Endothelial cell of umbilical vein (primary cell): ENCODE results near the gene C2. TPM values are rescaled to one million over a fixed set of nuclear protein-coding genes. Genes with fewer than 3 reads are reported as not detected.

ENCODE experiments used
- BruUV-seq: library from RNA; stranded (reverse); fragments of 400-500 nt; replicated peaks from 2 replicates; lab custom pipeline; 2021; lab: Mats Ljungman, UMichigan
- CTCF ChIA-PET: fragments of 300-600, 350-600 bp; sonication (Branson Sonifier 250); formaldehyde crosslinking; loops from one replicate; lab custom pipeline; 2021; ENCODE audit warnings: antibody characterized with exemption, inconsistent platforms; lab: Charles Lee
- POLR2A ChIA-PET: fragments of 300-600, 350-600 bp; sonication (Branson Sonifier 250); formaldehyde crosslinking; loops from one replicate; lab custom pipeline; 2021; ENCODE audit warnings: antibody characterized with exemption, inconsistent platforms; lab: Charles Lee
- DNase-seq: peaks from one replicate; pipeline ENCODE4 v3.0.0-alpha.2; 2011; ENCODE audit warnings: low read depth, low spot score
- FAIRE-seq: peaks from 2 replicates; lab custom pipeline; 2011; peaks lifted over from hg19 to GRCh38; lab: Jason Lieb, UNC
- H2AFZ ChIP-seq: 2 replicates; pipeline ENCODE4 v1.6.0; 2012; ENCODE audit warnings: low read depth, low read length, control low read depth, inconsistent platforms
- H3K27ac ChIP-seq: 2 replicates; pipeline ENCODE4 v1.5.1; 2011; ENCODE audit warnings: low read depth, mild to moderate bottlenecking, control low read depth, low read length, moderate library complexity; ENCODE audit not compliant: insufficient read depth
- H3K27me3 ChIP-seq, 2 experiments: 2 replicates each; pipeline versions ENCODE4 v1.6.0 to v1.6.1; 2011; ENCODE audit warnings: low read length in 2 of 2, mixed read lengths in 1 of 2; ENCODE audit not compliant: control insufficient read depth in 2 of 2, insufficient read depth in 2 of 2
- H3K36me3 ChIP-seq, 2 experiments: 2 replicates in 1 of 2; 3 replicates in 1 of 2; pipeline ENCODE4 v1.5.1; 2011; ENCODE audit warnings: low read length in 2 of 2, mild to moderate bottlenecking in 1 of 2, moderate library complexity in 1 of 2; ENCODE audit not compliant: control insufficient read depth in 2 of 2, insufficient read depth in 2 of 2; ENCODE audit errors: extremely low read depth in 1 of 2
- H3K4me1 ChIP-seq: 3 replicates; pipeline ENCODE4 v1.5.1; 2011; ENCODE audit warnings: mild to moderate bottlenecking, low read length; ENCODE audit not compliant: control insufficient read depth, insufficient read depth; ENCODE audit errors: extremely low read depth
- H3K4me2 ChIP-seq: 2 replicates; pipeline ENCODE4 v1.6.1; 2011; ENCODE audit warnings: low read length, control low read depth, mixed read lengths; ENCODE audit not compliant: insufficient read depth
- H3K4me3 ChIP-seq, 3 experiments: fragments of 200-600 bp in 1 of 3; sonication (generic), shearing (Covaris generic) in 1 of 3; replicated peaks in 1 of 3; 2 replicates each; pipeline ENCODE4 v1.5.1; 2011 to 2016; ENCODE audit warnings: control low read depth in 3 of 3, low read length in 3 of 3, mild to moderate bottlenecking in 2 of 3, inconsistent platforms in 1 of 3, low read depth in 1 of 3, moderate library complexity in 1 of 3; ENCODE audit not compliant: insufficient read depth in 1 of 3
- H3K79me2 ChIP-seq: 2 replicates; pipeline ENCODE4 v1.6.0; 2012; ENCODE audit warnings: low read length, inconsistent platforms; ENCODE audit not compliant: control insufficient read depth, insufficient read depth
- H3K9ac ChIP-seq: replicated peaks from 2 replicates; pipeline ENCODE3; 2011; ENCODE audit warnings: low read length, control low read depth; ENCODE audit not compliant: insufficient read depth; ENCODE audit errors: extremely low read depth
- H3K9me1 ChIP-seq: replicated peaks from 3 replicates; pipeline ENCODE4 v1.6.0; 2011; ENCODE audit warnings: mild to moderate bottlenecking, low read length; ENCODE audit not compliant: control insufficient read depth, insufficient read depth; ENCODE audit errors: extremely low read depth
- H3K9me3 ChIP-seq: replicated peaks from 2 replicates; pipeline ENCODE4 v1.5.1; 2012; ENCODE audit warnings: low read length, inconsistent platforms; ENCODE audit not compliant: control insufficient read depth, insufficient read depth
- H4K20me1 ChIP-seq: replicated peaks from 2 replicates; pipeline ENCODE3; 2011; ENCODE audit warnings: mild to moderate bottlenecking, low read length; ENCODE audit not compliant: control insufficient read depth, insufficient read depth; ENCODE audit errors: extremely low read depth
- EZH2 ChIP-seq: IDR thresholded peaks from 2 replicates; pipeline ENCODE4 v1.6.1; 2012; ENCODE audit warnings: borderline replicate concordance, low read depth, mild to moderate bottlenecking, moderate library complexity, low read length, inconsistent platforms; ENCODE audit not compliant: severe bottlenecking
- FOS ChIP-seq: IDR thresholded peaks from 2 replicates; pipeline ENCODE4 v1.6.1; 2011; ENCODE audit warnings: mild to moderate bottlenecking, low read length, moderate library complexity, borderline replicate concordance; ENCODE audit not compliant: insufficient read depth
- GATA2 ChIP-seq: IDR thresholded peaks from 2 replicates; pipeline ENCODE4 v1.7.0; 2011; ENCODE audit warnings: low read depth, mild to moderate bottlenecking, moderate library complexity, mixed read lengths, low read length; ENCODE audit not compliant: insufficient read length, insufficient read depth
- JUN ChIP-seq: IDR thresholded peaks from 2 replicates; pipeline ENCODE4 v1.6.1; 2011; ENCODE audit warnings: borderline replicate concordance, low read depth; ENCODE audit not compliant: insufficient read length, insufficient read depth
- MYC ChIP-seq: IDR thresholded peaks from one replicate; pipeline ENCODE4 v1.6.1; 2011; ENCODE audit warnings: mild to moderate bottlenecking, low read depth, low read length
- POLR2A ChIP-seq: IDR thresholded peaks from 2 replicates; pipeline ENCODE4 v1.6.1; 2012; ENCODE audit warnings: low read depth, mild to moderate bottlenecking, control low read depth, low read length
- POLR2AphosphoS5 ChIP-seq: IDR thresholded peaks from 2 replicates; pipeline ENCODE4 v1.6.1; 2012; ENCODE audit warnings: low read depth, mild to moderate bottlenecking, control low read depth, low read length, moderate library complexity; ENCODE audit not compliant: insufficient read depth
- dilution Hi-C: fragments of 300-500 bp; cut with MboI; formaldehyde crosslinking; loops from one replicate; pipeline ENCODE4 v1.15.0; 2019; ENCODE audit warnings: low sequenced_read_pairs; ENCODE audit not compliant: extremely low pct_ligation_motif_present
- intact Hi-C: fragments of 100-400 bp; cut with micrococcal nuclease; formaldehyde crosslinking; loops from one replicate; pipeline ENCODE4 v1.10.0; 2022
- polyA plus RNA-seq, 4 experiments: library from polyadenylated mRNA; depleted of rRNA in 3 of 4; stranded (reverse) in 3 of 4; unstranded in 1 of 4; fragments of >200 nt; gene quantifications; 2 replicates each; pipeline versions ENCODE4 v1.2.1 to v1.2.3, GENCODE V29; 2011 to 2012; ENCODE audit warnings: missing spikeins in 1 of 4
- total RNA-seq: library from RNA; stranded (reverse); gene quantifications from 2 replicates; pipeline ENCODE4 v1.2.3, GENCODE V29; 2021
- TF ChIP-seq, protein P1 (sequence below): IDR thresholded peaks from 2 replicates; pipeline ENCODE4 v1.6.1; 2011; ENCODE audit not compliant: insufficient read depth, insufficient read length
- TF ChIP-seq, protein P2 (sequence below), 2 donors: IDR thresholded peaks; 1 replicate in 1 of 2; 2 replicates in 1 of 2; pipeline ENCODE4 v1.5.1; 2011; ENCODE audit warnings: low read length in 2 of 2, mild to moderate bottlenecking in 2 of 2, moderate library complexity in 2 of 2, control low read depth in 1 of 2, inconsistent platforms in 1 of 2, low read depth in 1 of 2; ENCODE audit not compliant: insufficient read depth in 1 of 2; ENCODE audit errors: extremely low read depth in 1 of 2

Gene C2
- total and polyA plus RNA-seq, 2 donors (not counting 3 experiments of a cell fraction or from before 2014, with no cell fraction given), result 0.60 TPM; not detected in 1

DNA sequence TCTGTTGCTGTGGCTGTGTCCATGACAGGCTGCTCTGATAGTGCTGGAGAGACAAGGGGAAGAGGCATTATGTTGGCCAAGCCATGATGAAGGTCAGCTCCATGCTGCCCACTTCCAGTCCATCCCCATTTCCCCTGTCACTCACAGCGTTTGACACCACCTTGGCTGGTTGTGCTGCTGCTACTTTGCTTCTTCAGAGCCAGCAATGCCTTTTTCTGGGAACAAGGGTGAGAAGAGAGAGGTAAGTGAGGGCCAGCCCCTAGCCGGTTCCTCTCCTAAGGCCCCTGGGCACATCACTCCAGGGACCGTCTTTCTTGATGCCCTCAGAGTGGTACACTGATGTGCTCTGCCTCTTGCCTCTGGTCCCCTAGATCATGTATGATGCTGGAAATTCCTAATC lies 29.3 kb downstream of the C2 start:
- Histone ChIP-seq H2AFZ (no peak overlapping the region), H3K9me1 (no peaks in the 10 kb centered on the region), H3K4me2 (no peak overlapping the region), H3K79me2 (peaks cover 25% of the 10 kb centered on the region), H3K27ac (no peak overlapping the region), H3K4me1 (peaks cover 17% of the 10 kb centered on the region), H3K36me3 (peaks cover 19 to 38% of the 10 kb centered on the region in 2 experiments), H3K9me3 (no peaks in the 10 kb centered on the region), H3K4me3 (no peak overlapping the region), H4K20me1 (no peaks in the 10 kb centered on the region), H3K9ac (no peak overlapping the region), H3K27me3 (no peaks in the 10 kb centered on the region)
- FAIRE-seq (no peak), DNase-seq (no peak)
- POLR2A ChIA-PET, result no interaction called here
- dilution Hi-C loops (no loop called here), intact Hi-C loops (loop anchor here (5.0 to 10.0 kb wide), 2 partner anchors 122 to 221 kb away; partner anchors contain the start of genes AGPAT1 and RNF5)
- TF ChIP-seq EZH2 (no peak), MYC (no peak), JUN (no peak), GATA2 (no peak), FOS (no peak), POLR2AphosphoS5 (no peak), POLR2A (no peak)
- TF ChIP-seq, protein P1, sequence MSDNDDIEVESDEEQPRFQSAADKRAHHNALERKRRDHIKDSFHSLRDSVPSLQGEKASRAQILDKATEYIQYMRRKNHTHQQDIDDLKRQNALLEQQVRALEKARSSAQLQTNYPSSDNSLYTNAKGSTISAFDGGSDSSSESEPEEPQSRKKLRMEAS, result no peak
- TF ChIP-seq, protein P2, sequence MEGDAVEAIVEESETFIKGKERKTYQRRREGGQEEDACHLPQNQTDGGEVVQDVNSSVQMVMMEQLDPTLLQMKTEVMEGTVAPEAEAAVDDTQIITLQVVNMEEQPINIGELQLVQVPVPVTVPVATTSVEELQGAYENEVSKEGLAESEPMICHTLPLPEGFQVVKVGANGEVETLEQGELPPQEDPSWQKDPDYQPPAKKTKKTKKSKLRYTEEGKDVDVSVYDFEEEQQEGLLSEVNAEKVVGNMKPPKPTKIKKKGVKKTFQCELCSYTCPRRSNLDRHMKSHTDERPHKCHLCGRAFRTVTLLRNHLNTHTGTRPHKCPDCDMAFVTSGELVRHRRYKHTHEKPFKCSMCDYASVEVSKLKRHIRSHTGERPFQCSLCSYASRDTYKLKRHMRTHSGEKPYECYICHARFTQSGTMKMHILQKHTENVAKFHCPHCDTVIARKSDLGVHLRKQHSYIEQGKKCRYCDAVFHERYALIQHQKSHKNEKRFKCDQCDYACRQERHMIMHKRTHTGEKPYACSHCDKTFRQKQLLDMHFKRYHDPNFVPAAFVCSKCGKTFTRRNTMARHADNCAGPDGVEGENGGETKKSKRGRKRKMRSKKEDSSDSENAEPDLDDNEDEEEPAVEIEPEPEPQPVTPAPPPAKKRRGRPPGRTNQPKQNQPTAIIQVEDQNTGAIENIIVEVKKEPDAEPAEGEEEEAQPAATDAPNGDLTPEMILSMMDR (IDR thresholded peaks at IDR 0.05; ENCODE audit: extremely low read depth in 1 of 2, insufficient read depth in 1 of 2, low read depth in 1 of 2, low read length in 2 of 2), result no peak
- CTCF ChIA-PET, result no interaction called here
- no TSS peak for BruUV-seq
